Rectal smooth muscle tissue (tissue), 1 donor: ENCODE measurements around the gene SLC4A4.

Experiments used
- H3K27ac ChIP-seq: one replicate; pipeline ENCODE4 v1.7.0; 2013; ENCODE audit warnings: low read depth, low read length, inconsistent platforms
- H3K27me3 ChIP-seq: one replicate; pipeline ENCODE4 v1.7.0; 2013; ENCODE audit warnings: low read length; ENCODE audit not compliant: control insufficient read depth, insufficient read depth
- H3K36me3 ChIP-seq: one replicate; pipeline ENCODE4 v1.7.0; 2013; ENCODE audit warnings: low read length; ENCODE audit not compliant: control insufficient read depth, insufficient read depth
- H3K4me1 ChIP-seq: one replicate; pipeline ENCODE4 v1.7.0; 2013; ENCODE audit warnings: low read length; ENCODE audit not compliant: control insufficient read depth, insufficient read depth
- H3K4me3 ChIP-seq: one replicate; pipeline ENCODE4 v1.7.0; 2013; ENCODE audit warnings: low read length
- H3K9ac ChIP-seq: one replicate; pipeline ENCODE4 v1.7.0; 2013; ENCODE audit warnings: low read length

SLC4A4 gene

GRCh38 chr4:71538528-71538927 is 199.7 kb downstream of the SLC4A4 start:
- Histone ChIP-seq H3K4me3 (no peak overlapping the region), H3K36me3 (no peaks in the 10 kb centered on the region), H3K27ac (no peak overlapping the region), H3K4me1 (no peaks in the 10 kb centered on the region), H3K9ac (no peak overlapping the region), H3K27me3 (no peaks in the 10 kb centered on the region)

- Histone ChIP-seq H3K27ac (no peak overlapping the region), H3K4me1 (no peaks in the 10 kb centered on the region), H3K27me3 (no peaks in the 10 kb centered on the region), H3K4me3 (no peak overlapping the region), H3K9ac (no peak overlapping the region), H3K36me3 (no peaks in the 10 kb centered on the region)
These were observed 202.0 kb downstream of the SLC4A4 start for GRCh38 chr4:71540749-71541269.

GRCh38 chr4:71541541-71541940 is 202.7 kb downstream of the SLC4A4 start:
- no peak overlapping the region for H3K27ac ChIP-seq
- H3K27me3 ChIP-seq = no peaks in the 10 kb centered on the region
- H3K4me3 ChIP-seq = no peak overlapping the region
- no peaks in the 10 kb centered on the region for H3K4me1 ChIP-seq
- no peaks in the 10 kb centered on the region for H3K36me3 ChIP-seq
- H3K9ac ChIP-seq = no peak overlapping the region

GRCh38 chr4:71545168-71545567 is 206.3 kb downstream of the SLC4A4 start:
- Histone ChIP-seq H3K27ac (no peak overlapping the region), H3K36me3 (no peaks in the 10 kb centered on the region), H3K27me3 (no peaks in the 10 kb centered on the region), H3K4me3 (no peak overlapping the region), H3K4me1 (no peaks in the 10 kb centered on the region), H3K9ac (no peak overlapping the region)

- Histone ChIP-seq H3K9ac (no peak overlapping the region), H3K36me3 (no peaks in the 10 kb centered on the region), H3K4me3 (no peak overlapping the region), H3K27me3 (no peaks in the 10 kb centered on the region), H3K4me1 (no peaks in the 10 kb centered on the region), H3K27ac (no peak overlapping the region)
These were observed 210.8 kb downstream of the SLC4A4 start for GRCh38 chr4:71549516-71550160.

GRCh38 chr4:71550220-71551165 is 211.7 kb downstream of the SLC4A4 start:
- Histone ChIP-seq H3K27me3 (no peaks in the 10 kb centered on the region), H3K4me1 (no peaks in the 10 kb centered on the region), H3K4me3 (no peak overlapping the region), H3K9ac (no peak overlapping the region), H3K27ac (no peak overlapping the region), H3K36me3 (no peaks in the 10 kb centered on the region)

- Histone ChIP-seq H3K36me3 (no peaks in the 10 kb centered on the region), H3K27ac (no peak overlapping the region), H3K27me3 (no peaks in the 10 kb centered on the region), H3K9ac (no peak overlapping the region), H3K4me3 (no peak overlapping the region), H3K4me1 (no peaks in the 10 kb centered on the region)
These were observed 214.8 kb downstream of the SLC4A4 start for GRCh38 chr4:71553605-71554004.

GRCh38 chr4:71554025-71554424 is 215.2 kb downstream of the SLC4A4 start:
- H3K27me3 ChIP-seq = no peaks in the 10 kb centered on the region
- H3K4me1 ChIP-seq = no peaks in the 10 kb centered on the region
- no peak overlapping the region for H3K9ac ChIP-seq
- H3K4me3 ChIP-seq = no peak overlapping the region
- H3K27ac ChIP-seq = no peak overlapping the region
- H3K36me3 ChIP-seq = no peaks in the 10 kb centered on the region

- Histone ChIP-seq H3K4me1 (no peaks in the 10 kb centered on the region), H3K4me3 (no peak overlapping the region), H3K27ac (no peak overlapping the region), H3K36me3 (no peaks in the 10 kb centered on the region), H3K27me3 (no peaks in the 10 kb centered on the region), H3K9ac (no peak overlapping the region)
These were observed 219.4 kb downstream of the SLC4A4 start for GRCh38 chr4:71558248-71558647.

GRCh38 chr4:71559957-71560571 is 221.2 kb downstream of the SLC4A4 start:
- Histone ChIP-seq H3K27ac (no peak overlapping the region), H3K4me3 (no peak overlapping the region), H3K27me3 (no peaks in the 10 kb centered on the region), H3K36me3 (no peaks in the 10 kb centered on the region), H3K9ac (no peak overlapping the region), H3K4me1 (no peaks in the 10 kb centered on the region)

- no peaks in the 10 kb centered on the region for H3K27me3 ChIP-seq
- H3K4me1 ChIP-seq = no peaks in the 10 kb centered on the region
- no peaks in the 10 kb centered on the region for H3K36me3 ChIP-seq
- no peak overlapping the region for H3K9ac ChIP-seq
- no peak overlapping the region for H3K4me3 ChIP-seq
- no peak overlapping the region for H3K27ac ChIP-seq
These were observed 226.0 kb downstream of the SLC4A4 start for GRCh38 chr4:71564775-71565174.

GRCh38 chr4:71566856-71567255 is 228.0 kb downstream of the SLC4A4 start:
- no peaks in the 10 kb centered on the region for H3K36me3 ChIP-seq
- no peak overlapping the region for H3K4me3 ChIP-seq
- no peaks in the 10 kb centered on the region for H3K4me1 ChIP-seq
- no peak overlapping the region for H3K27ac ChIP-seq
- no peak overlapping the region for H3K9ac ChIP-seq
- no peaks in the 10 kb centered on the region for H3K27me3 ChIP-seq
